H1 (cell line): ENCODE measurements around the gene COL4A1. TPM values are rescaled to one million over a fixed set of nuclear protein-coding genes. Genes with fewer than 3 reads are reported as not detected.

Experiments used
- CTCF ChIA-PET: fragments of 300-600 bp; sonication (Branson Sonifier 250); formaldehyde crosslinking; loops from one replicate; lab custom pipeline; 2021; ENCODE audit not compliant: partially characterized antibody; lab: Charles Lee
- POLR2A ChIA-PET: fragments of 300-600 bp; sonication (Branson Sonifier 250); formaldehyde crosslinking; loops from one replicate; lab custom pipeline; 2021; ENCODE audit warnings: inconsistent platforms; ENCODE audit not compliant: partially characterized antibody; lab: Charles Lee
- DNase-seq, 2 experiments: peaks; one replicate each; pipeline versions ENCODE4 v3.0.0 to v3.0.0-alpha.2; 2010 to 2022; ENCODE audit warnings: low spot score in 2 of 2, low read depth in 1 of 2, mixed read lengths in 1 of 2
- FAIRE-seq: peaks from 2 replicates; lab custom pipeline; 2011; peaks lifted over from hg19 to GRCh38; lab: Jason Lieb, UNC
- H2AFZ ChIP-seq: 2 replicates; pipeline ENCODE4 v1.8.1; 2012; ENCODE audit warnings: low read length, inconsistent platforms
- H2AK5ac ChIP-seq: 2 replicates; pipeline ENCODE4 v1.6.1; 2013; ENCODE audit warnings: low read depth, low read length
- H2BK120ac ChIP-seq: replicated peaks from 2 replicates; pipeline ENCODE3; 2013; ENCODE audit warnings: low read depth, low read length, inconsistent platforms
- H2BK12ac ChIP-seq: 2 replicates; pipeline ENCODE4 v1.6.1; 2013; ENCODE audit warnings: low read depth, low read length
- H2BK15ac ChIP-seq: 2 replicates; pipeline ENCODE4 v1.6.1; 2013; ENCODE audit warnings: low read length
- H2BK20ac ChIP-seq: 2 replicates; pipeline ENCODE4 v1.6.1; 2013; ENCODE audit warnings: low read length
- H2BK5ac ChIP-seq: 2 replicates; pipeline ENCODE4 v1.6.1; 2013; ENCODE audit warnings: low read depth, low read length
- H3K14ac ChIP-seq: 2 replicates; pipeline ENCODE4 v1.6.1; 2013; ENCODE audit warnings: inconsistent platforms; ENCODE audit not compliant: insufficient read length
- H3K18ac ChIP-seq: 2 replicates; pipeline ENCODE4 v1.6.1; 2013; ENCODE audit warnings: low read length; ENCODE audit errors: extremely low read depth
- H3K23ac ChIP-seq: 2 replicates; pipeline ENCODE4 v1.6.1; 2013; ENCODE audit warnings: inconsistent platforms; ENCODE audit not compliant: insufficient read length
- H3K23me2 ChIP-seq: 2 replicates; pipeline ENCODE4 v1.6.1; 2013; ENCODE audit warnings: low read depth, low read length
- H3K27ac ChIP-seq: 2 replicates; pipeline ENCODE4 v1.6.1; 2011; ENCODE audit warnings: low read depth, low read length, inconsistent platforms
- H3K27me3 ChIP-seq, 4 experiments: replicated peaks in 1 of 4; 1 replicate in 1 of 4; 2 replicates in 3 of 4; pipeline versions ENCODE4 v1.6.1 to v1.8.1; 2011 to 2013; ENCODE audit warnings: low read length in 3 of 4, mild to moderate bottlenecking in 3 of 4, inconsistent platforms in 2 of 4, mixed read lengths in 2 of 4, moderate library complexity in 1 of 4; ENCODE audit not compliant: control insufficient read depth in 3 of 4, insufficient read depth in 3 of 4; ENCODE audit errors: extremely low read depth in 1 of 4
- H3K36me3 ChIP-seq, 4 experiments: 2 replicates each; pipeline versions ENCODE4 v1.6.1 to v1.8.1; 2011 to 2013; ENCODE audit warnings: mild to moderate bottlenecking in 4 of 4, low read length in 3 of 4, moderate library complexity in 2 of 4, control low read depth in 1 of 4, inconsistent platforms in 1 of 4; ENCODE audit not compliant: insufficient read depth in 4 of 4, control insufficient read depth in 2 of 4
- H3K4ac ChIP-seq: replicated peaks from 2 replicates; pipeline ENCODE3; 2013; ENCODE audit warnings: low read length, low read depth, mixed read lengths, inconsistent platforms; ENCODE audit not compliant: insufficient read length
- H3K4me1 ChIP-seq, 4 experiments: replicated peaks in 1 of 4; 1 replicate in 1 of 4; 2 replicates in 3 of 4; pipeline versions ENCODE4 v1.6.1 to v1.8.1; 2011 to 2013; ENCODE audit warnings: low read length in 3 of 4, inconsistent platforms in 2 of 4, mixed read lengths in 1 of 4; ENCODE audit not compliant: insufficient read depth in 4 of 4, control insufficient read depth in 3 of 4
- H3K4me2 ChIP-seq, 2 experiments: 2 replicates each; pipeline versions ENCODE4 v1.6.1 to v1.8.1; 2011 to 2013; ENCODE audit warnings: low read depth in 2 of 2, low read length in 2 of 2, control low read depth in 1 of 2, inconsistent platforms in 1 of 2, mild to moderate bottlenecking in 1 of 2; ENCODE audit not compliant: insufficient read depth in 1 of 2
- H3K4me3 ChIP-seq, 4 experiments: fragments of 200-600, 300-600 bp in 1 of 4; sonication (generic), shearing (Covaris generic), sonication (Bioruptor Twin) in 1 of 4; 2 replicates each; pipeline versions ENCODE4 v1.5.1 to v1.8.1; 2011 to 2016; ENCODE audit warnings: low read length in 4 of 4, low read depth in 3 of 4, control low read depth in 2 of 4, inconsistent platforms in 2 of 4, mild to moderate bottlenecking in 2 of 4, mixed read lengths in 1 of 4, moderate library complexity in 1 of 4; ENCODE audit not compliant: insufficient read depth in 2 of 4; ENCODE audit errors: extremely low read depth in 1 of 4
- H3K56ac ChIP-seq: replicated peaks from 2 replicates; pipeline ENCODE3; 2013; ENCODE audit warnings: low read depth, mild to moderate bottlenecking, mixed read lengths, low read length, inconsistent platforms; ENCODE audit not compliant: insufficient read length
- H3K79me1 ChIP-seq: 2 replicates; pipeline ENCODE4 v1.6.1; 2013; ENCODE audit warnings: low read depth, low read length, control low read depth
- H3K79me2 ChIP-seq, 2 experiments: 2 replicates each; pipeline versions ENCODE4 v1.6.1 to v1.8.1; 2012 to 2013; ENCODE audit warnings: low read length in 2 of 2, mild to moderate bottlenecking in 2 of 2, inconsistent platforms in 1 of 2; ENCODE audit not compliant: insufficient read depth in 2 of 2, control insufficient read depth in 1 of 2
- H3K9ac ChIP-seq, 4 experiments: replicated peaks in 1 of 4; 1 replicate in 1 of 4; 2 replicates in 3 of 4; pipeline versions ENCODE4 v1.6.1 to v1.8.1; 2011 to 2013; ENCODE audit warnings: low read depth in 3 of 4, low read length in 3 of 4, control low read depth in 2 of 4, mild to moderate bottlenecking in 2 of 4, moderate library complexity in 2 of 4, inconsistent platforms in 1 of 4; ENCODE audit errors: extremely low read depth in 1 of 4
- H3K9me3 ChIP-seq, 2 experiments: 2 replicates each; pipeline versions ENCODE4 v1.6.1 to v1.8.1; 2012 to 2013; ENCODE audit warnings: mild to moderate bottlenecking in 2 of 2, moderate library complexity in 2 of 2, control low read depth in 1 of 2, inconsistent platforms in 1 of 2, low read depth in 1 of 2, low read length in 1 of 2, mixed read lengths in 1 of 2; ENCODE audit not compliant: insufficient read depth in 2 of 2
- H4K20me1 ChIP-seq, 2 experiments: replicated peaks in 1 of 2; 2 replicates each; pipeline versions ENCODE3 to v1.8.1; 2011 to 2013; ENCODE audit warnings: inconsistent platforms in 2 of 2, low read length in 2 of 2, mild to moderate bottlenecking in 1 of 2; ENCODE audit not compliant: insufficient read depth in 2 of 2, control insufficient read depth in 1 of 2
- H4K5ac ChIP-seq: 2 replicates; pipeline ENCODE4 v1.6.1; 2013; ENCODE audit warnings: low read length, low read depth, mixed read lengths, inconsistent platforms; ENCODE audit not compliant: insufficient read length
- H4K8ac ChIP-seq: 2 replicates; pipeline ENCODE4 v1.8.0; 2013; ENCODE audit warnings: mild to moderate bottlenecking, moderate library complexity, low read length, inconsistent platforms; ENCODE audit not compliant: insufficient read depth; ENCODE audit errors: extremely low read depth
- H4K91ac ChIP-seq: replicated peaks from 2 replicates; pipeline ENCODE3; 2013; ENCODE audit warnings: low read length, mixed read lengths, inconsistent platforms; ENCODE audit not compliant: insufficient read length
- EZH2 ChIP-seq: fragments of 200-600 bp; sonication (generic); IDR thresholded peaks from 2 replicates; pipeline ENCODE4 v1.7.1; 2012; ENCODE audit warnings: low read depth, mild to moderate bottlenecking, moderate library complexity, low read length, inconsistent platforms; ENCODE audit not compliant: severe bottlenecking
- GTF2F1 ChIP-seq: IDR thresholded peaks from 2 replicates; pipeline ENCODE4 v1.6.1; 2012; ENCODE audit warnings: low read depth, low read length, improper control_type of control experiment, borderline replicate concordance
- KDM1A ChIP-seq: fragments of 200-600, 300-600 bp; sonication (generic); IDR thresholded peaks from 2 replicates; pipeline ENCODE4 v1.7.1; 2016; ENCODE audit warnings: mild to moderate bottlenecking, low read length, borderline replicate concordance
- KDM5A ChIP-seq: fragments of 200-600 bp; IDR thresholded peaks from 2 replicates; pipeline ENCODE4 v1.7.1; 2012; ENCODE audit warnings: mild to moderate bottlenecking, low read length, inconsistent platforms, mixed read lengths
- RAD21 ChIP-seq, 2 experiments: IDR thresholded peaks in 1 of 2; conservative IDR thresholded peaks in 1 of 2; 2 replicates each; pipeline ENCODE4 v1.6.1; 2011; ENCODE audit warnings: low read depth in 2 of 2, low read length in 2 of 2, improper control_type of control experiment in 1 of 2, inconsistent platforms in 1 of 2, mild to moderate bottlenecking in 1 of 2, moderate library complexity in 1 of 2
- SP1 ChIP-seq: IDR thresholded peaks from 2 replicates; pipeline ENCODE4 v1.6.1; 2011; ENCODE audit warnings: low read depth, low read length
- SP2 ChIP-seq: IDR thresholded peaks from 2 replicates; pipeline ENCODE4 v1.6.1; 2012; ENCODE audit warnings: mild to moderate bottlenecking, low read length, inconsistent platforms
- WGBS, 2 experiments: shearing (Covaris generic) in 1 of 2; methylation state at CpG; one replicate each; pipeline versions ENCODE4 v1.1.6 to v1.1.7; 2013 to 2015; ENCODE audit warnings: low lambda C conversion rate in 2 of 2, mixed read lengths in 2 of 2, inconsistent platforms in 1 of 2, low coverage in 1 of 2, missing lambda C conversion rate in 1 of 2; ENCODE audit not compliant: insufficient replicate concordance in 2 of 2, insufficient coverage in 1 of 2, insufficient read length in 1 of 2; ENCODE audit errors: extremely low coverage in 1 of 2, missing lambda C conversion rate in 1 of 2; 5-methylcytosine and 5-hydroxymethylcytosine counted together
- polyA plus RNA-seq, 7 experiments: library from polyadenylated mRNA; depleted of rRNA in 3 of 7; stranded (reverse) in 5 of 7; unstranded in 2 of 7; fragments of >200 nt in 5 of 7; fragments of 200-250 nt in 2 of 7; gene quantifications; 1 replicate in 5 of 7; 2 replicates in 1 of 7; 4 replicates in 1 of 7; pipeline versions ENCODE4 v1.2.1 to v1.2.3, GENCODE V29; 2011 to 2013; ENCODE audit warnings: missing spikeins in 2 of 7, mixed read lengths in 2 of 7
- total RNA-seq: library from RNA; stranded (reverse); fragmentation: NEBNext Ultra II Directional; extraction: Animal tissue kit (Norgen Biotek cat#: 25700); gene quantifications from 2 replicates; pipeline ENCODE4 v1.2.1, GENCODE V29; 2021
- TF ChIP-seq, protein P1 (sequence below), 3 experiments: IDR thresholded peaks; 1 replicate in 2 of 3; 2 replicates in 1 of 3; pipeline versions ENCODE4 v1.5.1 to v1.6.1; 2011; ENCODE audit warnings: low read length in 3 of 3, mild to moderate bottlenecking in 3 of 3, inconsistent platforms in 2 of 3, low read depth in 1 of 3, moderate library complexity in 1 of 3; ENCODE audit not compliant: insufficient read depth in 1 of 3; ENCODE audit errors: control extremely low read depth in 1 of 3

COL4A1 gene
- total and polyA plus RNA-seq, 2 of the 8 experiments (the other 6 are each of a cell fraction or from before 2014, with no cell fraction given): 30.7 to 82.0 TPM

DNA sequence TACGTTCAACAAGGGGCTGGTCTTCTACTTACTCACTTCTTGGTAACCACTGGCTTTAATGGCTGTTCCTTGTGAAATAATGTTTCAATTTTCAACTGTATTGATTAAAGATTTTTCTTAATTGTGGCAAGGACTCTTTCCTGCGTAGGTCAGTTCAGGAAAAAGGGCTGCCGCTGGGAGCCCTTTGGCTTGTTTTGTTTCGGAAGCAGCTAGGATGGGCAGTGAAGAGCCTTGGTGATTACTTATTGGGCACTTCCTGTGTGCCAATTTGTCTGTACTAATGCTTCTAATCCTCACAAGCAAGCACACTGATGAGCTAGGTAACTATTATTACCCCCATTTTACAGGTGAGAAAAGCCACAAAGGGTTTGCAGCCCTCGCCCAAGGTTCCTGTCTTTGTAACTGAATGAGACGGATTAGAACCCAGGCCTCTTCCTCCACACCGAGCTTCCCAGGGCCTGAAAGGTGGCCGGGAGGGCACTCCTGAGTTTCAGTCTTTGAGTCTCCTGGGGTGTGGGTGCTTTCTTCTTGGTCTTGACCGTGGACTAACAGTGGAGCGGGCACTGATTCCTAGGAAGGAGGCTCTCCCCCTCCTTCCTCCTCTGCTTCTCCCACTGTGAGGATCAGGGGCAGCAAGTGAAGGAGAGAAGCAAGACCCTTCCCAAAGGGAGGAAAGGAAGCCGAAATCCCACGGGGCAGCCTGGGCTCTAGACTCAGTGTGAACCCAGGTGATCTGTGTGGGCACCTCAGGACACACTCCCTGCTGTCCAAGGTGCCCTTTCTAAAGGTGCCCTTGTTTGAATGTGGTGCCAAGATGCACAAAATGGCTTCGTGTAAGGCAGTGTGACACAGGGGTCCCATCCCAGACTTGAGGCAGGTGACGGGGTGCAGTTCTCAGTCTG, 3.8 kb upstream of the COL4A1 start:
- H4K20me1 ChIP-seq: peaks cover 5 to 14% of the 10 kb centered on the region in 2 experiments
- no peak overlapping the region for H3K9ac ChIP-seq
- 94% methylated on average over 13 of the region's 14 CpGs; no CpG with 5 or more reads in 1 of the 2 experiments for WGBS, 2 experiments
- CTCF ChIA-PET: interaction anchor here (1.3 to 5.2 kb wide), 4 partner anchors 13 to 90 kb away, joined by 3 to 40 read pairs (median 9); no protein-coding TSS in a partner anchor
- no peak overlapping the region for H2BK15ac ChIP-seq
- H3K27ac ChIP-seq: no peak overlapping the region
- POLR2A ChIA-PET: interaction anchor here (0.6 to 0.9 kb wide), 2 partner anchors 10 to 31 kb away, joined by 3 read pairs; no protein-coding TSS in a partner anchor
- no peak overlapping the region for H4K91ac ChIP-seq
- H3K56ac ChIP-seq: no peak overlapping the region
- H2BK120ac ChIP-seq: no peak overlapping the region
- H3K4me2 ChIP-seq: no peak overlapping the region
- H3K4ac ChIP-seq: no peak overlapping the region
- peaks cover 0 to 17% of the 10 kb centered on the region in 2 experiments; a peak in 1 of 4 replicates for H3K79me2 ChIP-seq
- no peak overlapping the region for H4K5ac ChIP-seq
- H2AFZ ChIP-seq: no peak overlapping the region
- peaks cover 15% of the 10 kb centered on the region for H3K23me2 ChIP-seq
- H2AK5ac ChIP-seq: no peak overlapping the region
- H3K23ac ChIP-seq: no peak overlapping the region
- DNase-seq (no peak), FAIRE-seq (no peak)
- H3K14ac ChIP-seq: no peak overlapping the region
- H3K4me1 ChIP-seq: peaks cover 5 to 8% (median 5%) of the 10 kb centered on the region in 4 experiments; a peak in 5 of 7 replicates
- H3K4me3 ChIP-seq: no peak overlapping the region
- peaks cover 3% of the 10 kb centered on the region for H3K79me1 ChIP-seq
- no peaks in the 10 kb centered on the region for H3K9me3 ChIP-seq
- H2BK12ac ChIP-seq: no peak overlapping the region
- no peak overlapping the region for H4K8ac ChIP-seq
- H2BK20ac ChIP-seq: no peak overlapping the region
- H3K36me3 ChIP-seq: peaks cover 0 to 2% (median 0%) of the 10 kb centered on the region in 4 experiments; a peak in 1 of 8 replicates
- no peak overlapping the region; the same call in 1 of the 2 replicates for H3K18ac ChIP-seq
- H3K27me3 ChIP-seq: peaks cover 0 to 18% (median 10%) of the 10 kb centered on the region in 4 experiments; a peak in 5 of 7 replicates
- H2BK5ac ChIP-seq: 0 out of 2 replicates have a peak overlapping the region, but pooled peaks have one; percentile 60
- TF ChIP-seq, protein P1, sequence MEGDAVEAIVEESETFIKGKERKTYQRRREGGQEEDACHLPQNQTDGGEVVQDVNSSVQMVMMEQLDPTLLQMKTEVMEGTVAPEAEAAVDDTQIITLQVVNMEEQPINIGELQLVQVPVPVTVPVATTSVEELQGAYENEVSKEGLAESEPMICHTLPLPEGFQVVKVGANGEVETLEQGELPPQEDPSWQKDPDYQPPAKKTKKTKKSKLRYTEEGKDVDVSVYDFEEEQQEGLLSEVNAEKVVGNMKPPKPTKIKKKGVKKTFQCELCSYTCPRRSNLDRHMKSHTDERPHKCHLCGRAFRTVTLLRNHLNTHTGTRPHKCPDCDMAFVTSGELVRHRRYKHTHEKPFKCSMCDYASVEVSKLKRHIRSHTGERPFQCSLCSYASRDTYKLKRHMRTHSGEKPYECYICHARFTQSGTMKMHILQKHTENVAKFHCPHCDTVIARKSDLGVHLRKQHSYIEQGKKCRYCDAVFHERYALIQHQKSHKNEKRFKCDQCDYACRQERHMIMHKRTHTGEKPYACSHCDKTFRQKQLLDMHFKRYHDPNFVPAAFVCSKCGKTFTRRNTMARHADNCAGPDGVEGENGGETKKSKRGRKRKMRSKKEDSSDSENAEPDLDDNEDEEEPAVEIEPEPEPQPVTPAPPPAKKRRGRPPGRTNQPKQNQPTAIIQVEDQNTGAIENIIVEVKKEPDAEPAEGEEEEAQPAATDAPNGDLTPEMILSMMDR (IDR thresholded peaks at IDR 0.05; ENCODE audit: control extremely low read depth in 1 of 3, insufficient read depth in 1 of 3, low read depth in 1 of 3, low read length in 3 of 3): no peak
- no peak for TF ChIP-seq EZH2
- TF ChIP-seq SP1: no peak
- TF ChIP-seq SP2: no peak
- TF ChIP-seq RAD21 (IDR thresholded peaks at IDR 0.05 in 1 of 2, conservative IDR thresholded peaks at IDR 0.05 in 1 of 2; ENCODE audit: low read depth in 2 of 2, low read length in 2 of 2): no peak
- no peak for TF ChIP-seq GTF2F1
- no peak for TF ChIP-seq KDM5A
- no peak for TF ChIP-seq KDM1A
